ENCODE results near the gene KCNMA1.

DNA sequence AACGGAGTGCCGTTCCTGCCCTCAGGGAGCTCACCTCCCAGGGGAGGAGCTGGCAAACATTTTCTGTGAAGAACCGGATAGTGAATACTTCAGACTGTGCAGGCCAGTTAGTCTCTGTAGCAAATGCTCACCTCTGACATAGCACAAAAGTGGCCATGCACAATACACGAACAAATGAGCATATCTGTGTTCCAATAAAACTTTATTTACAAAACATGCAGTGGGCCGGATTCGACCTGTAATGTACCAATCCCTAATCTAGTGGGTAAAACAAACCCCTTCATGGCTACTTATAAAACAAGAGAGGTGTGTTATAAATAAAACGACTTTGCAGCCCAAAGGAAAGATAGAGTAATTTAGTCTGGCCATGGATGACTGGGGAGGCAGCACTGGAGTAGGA lies 48.7 kb downstream of the KCNMA1 start:
- TF ChIP-seq ZBTB40 (IDR thresholded peaks at IDR 0.05) (peak; percentile 94), ZBTB40 (CRISPR knock-in tag; IDR thresholded peaks at IDR 0.05) (peak; percentile 84), FOXO4 (CRISPR knock-in tag; IDR thresholded peaks at IDR 0.05) (no peak)
